ENCODE results near the gene SCARB1.

GRCh38 chr12:124790650-124791400, 72.8 kb downstream of the SCARB1 start:
- no peak for TF ChIP-seq CTCF (IDR thresholded peaks at IDR 0.05; ENCODE audit: insufficient read depth, low read depth, low read length)
- no peak for TF ChIP-seq EZH2 (IDR thresholded peaks at IDR 0.05; ENCODE audit: insufficient read depth, low read length)

Data from astrocyte (in vitro differentiated cells and primary cell).